Lower leg skin (tissue), 3 donors: ENCODE measurements around the gene NLRC3.
"Not testable (repeated sequence)": the region's sequence is repeated elsewhere in the genome, so short reads cannot be mapped to it uniquely, and the experiment has no call there.

Experiments used
- CTCF ChIP-seq, 3 donors: fragments of 450-650 bp; IDR thresholded peaks; one replicate each; pipeline ENCODE4 v1.5.1; 2016; ENCODE audit warnings: antibody characterized with exemption in 3 of 3, mild to moderate bottlenecking in 3 of 3, moderate library complexity in 2 of 3
- POLR2A ChIP-seq, 2 donors: fragments of 450-650 bp; IDR thresholded peaks; one replicate each; pipeline ENCODE4 v1.6.1; 2016 to 2017; ENCODE audit warnings: antibody characterized with exemption in 2 of 2, mild to moderate bottlenecking in 1 of 2, moderate library complexity in 1 of 2

- TF ChIP-seq CTCF, POLR2A (IDR thresholded peaks at IDR 0.05): not testable (repeated sequence)
Observed at GRCh38 chr16:3527216-3527829, 49.9 kb downstream of the NLRC3 start.
